Activated naive CD4-positive, alpha-beta T cell treated with anti-CD3 and anti-CD28 coated beads, Interleukin-2, amount 50 U/mL, for 16 hours (primary cell): ENCODE measurements around the gene ST3GAL4.

Experiments
- DNase-seq: peaks from one replicate; pipeline ENCODE4 v3.0.0-alpha.2; 2020

ST3GAL4 gene

DNA sequence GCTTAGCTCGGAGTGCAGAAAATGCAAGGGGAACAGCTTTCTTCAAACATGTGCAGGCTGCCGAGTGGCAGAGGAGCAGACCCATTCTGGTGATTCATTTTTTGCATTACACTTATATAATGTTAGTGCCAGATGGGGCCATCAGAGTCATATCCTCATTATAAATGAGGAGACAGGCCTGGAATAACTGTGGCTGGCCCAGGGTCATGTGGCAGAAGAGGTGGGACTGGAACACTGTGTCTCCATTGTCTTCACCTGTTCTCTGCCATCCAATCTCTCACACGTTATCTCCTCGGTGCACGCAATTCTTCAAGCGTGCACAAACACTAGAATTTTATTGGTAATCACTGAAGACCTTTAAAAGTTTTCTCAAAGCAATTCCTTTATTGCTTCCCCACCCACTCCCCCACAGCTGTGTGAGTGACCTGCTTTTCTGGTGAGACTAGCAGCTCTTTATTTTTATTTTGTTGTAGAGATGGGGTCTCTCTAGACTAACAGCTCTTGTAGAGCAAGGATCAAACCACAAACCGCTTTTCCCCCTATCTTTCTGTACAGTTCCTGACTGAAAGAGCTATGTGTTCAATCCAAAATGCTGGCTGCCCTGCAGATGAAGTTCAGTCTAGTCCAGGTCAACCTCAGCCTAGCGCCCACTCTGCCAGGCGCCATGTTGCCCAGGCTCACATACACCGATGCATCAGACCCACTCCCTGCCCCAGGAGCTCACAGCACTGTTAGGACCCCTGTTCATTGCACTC is 75.3 kb downstream of the ST3GAL4 start:
- no peak for DNase-seq

DNA sequence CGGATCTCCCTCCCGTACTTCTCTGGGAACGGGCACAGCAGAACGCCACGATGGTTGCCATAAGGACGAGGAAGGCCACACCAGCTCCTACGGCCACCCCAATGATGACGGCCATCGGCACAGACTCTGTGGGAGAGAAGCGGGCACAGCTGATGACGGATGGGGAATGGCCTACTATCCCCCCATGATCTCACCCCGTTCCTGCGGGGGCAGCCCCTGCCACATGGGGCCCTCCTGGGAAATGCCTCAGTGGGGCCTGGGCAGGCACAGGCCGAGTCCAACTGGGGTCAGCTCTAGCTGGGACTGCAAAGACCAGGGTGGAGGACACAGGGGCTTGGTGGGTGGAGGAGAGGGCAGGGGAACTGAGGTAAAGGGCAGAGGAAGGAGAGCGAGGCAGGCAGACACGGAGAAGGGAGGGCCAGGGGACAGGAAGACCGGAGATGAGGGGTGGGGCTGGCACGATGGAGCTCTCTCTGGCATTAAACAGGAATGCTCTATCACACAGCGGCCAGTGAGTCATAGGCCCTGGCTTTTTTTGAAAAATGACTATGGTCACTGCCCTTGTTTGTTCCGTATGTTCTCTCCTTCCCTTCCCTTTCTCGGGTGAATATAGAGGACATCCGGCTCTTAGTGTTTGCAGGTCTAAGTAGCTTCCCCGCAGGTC is 76.0 kb downstream of the ST3GAL4 start:
- no peak for DNase-seq

GRCh38 chr11:126432065-126432461 is 76.6 kb downstream of the ST3GAL4 start:
- no peak for DNase-seq

DNA sequence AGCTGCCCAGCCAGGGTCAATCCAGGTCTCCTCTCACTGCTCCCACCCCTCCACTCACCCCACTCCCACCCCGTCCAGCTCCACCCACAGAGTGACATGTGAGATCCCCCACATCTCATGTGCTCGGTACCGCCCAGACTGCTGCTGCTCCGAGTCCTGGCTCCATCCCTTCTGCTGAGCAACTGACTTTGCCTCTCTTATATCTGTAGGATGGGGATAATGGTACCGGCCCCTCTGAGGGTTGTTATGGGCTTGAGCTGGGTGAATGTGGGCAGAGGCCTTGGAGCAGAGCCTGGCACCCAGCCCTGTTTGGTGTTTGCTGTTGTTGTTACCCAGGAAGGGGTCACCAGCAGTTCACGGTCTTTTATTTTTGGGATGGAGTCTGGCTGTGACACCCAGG is 77.0 kb downstream of the ST3GAL4 start:
- no peak for DNase-seq

GRCh38 chr11:126433244-126433846 is 77.9 kb downstream of the ST3GAL4 start:
- DNase-seq: no peak

GRCh38 chr11:126433989-126434949 is 78.8 kb downstream of the ST3GAL4 start:
- DNase-seq: no peak

- DNase-seq: no peak
Measured at GRCh38 chr11:126434950-126435335, 79.5 kb downstream of the ST3GAL4 start.

DNA sequence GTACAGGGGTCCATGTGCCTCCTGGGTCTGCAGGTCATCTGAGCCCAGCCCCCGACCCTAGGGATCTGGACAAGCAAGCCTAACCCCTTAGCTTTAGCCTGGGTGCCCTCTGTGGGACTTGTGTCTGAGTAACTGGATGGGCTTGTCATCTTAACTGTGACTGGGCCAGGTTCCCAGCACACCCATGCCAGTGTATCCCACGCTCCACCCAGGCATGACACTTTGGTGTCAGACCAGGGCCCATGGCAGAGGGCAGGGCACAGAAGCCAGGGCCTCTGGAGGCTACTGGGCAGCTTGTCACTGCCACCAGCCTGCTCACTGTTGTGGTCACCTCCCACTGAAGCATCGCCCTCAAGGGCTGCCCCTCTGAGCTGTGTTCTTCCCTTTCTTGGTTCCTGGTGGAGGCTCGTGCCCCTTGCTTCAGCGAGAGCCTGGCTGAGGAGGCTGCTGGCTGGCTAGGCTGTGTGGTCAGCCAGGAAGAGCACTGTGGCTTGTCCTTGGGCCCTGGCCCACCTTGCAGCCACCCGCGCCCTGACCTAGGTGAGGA is 80.8 kb downstream of the ST3GAL4 start:
- DNase-seq: no peak

- no peak for DNase-seq
Measured at GRCh38 chr11:126437731-126438130, 82.2 kb downstream of the ST3GAL4 start.

DNA sequence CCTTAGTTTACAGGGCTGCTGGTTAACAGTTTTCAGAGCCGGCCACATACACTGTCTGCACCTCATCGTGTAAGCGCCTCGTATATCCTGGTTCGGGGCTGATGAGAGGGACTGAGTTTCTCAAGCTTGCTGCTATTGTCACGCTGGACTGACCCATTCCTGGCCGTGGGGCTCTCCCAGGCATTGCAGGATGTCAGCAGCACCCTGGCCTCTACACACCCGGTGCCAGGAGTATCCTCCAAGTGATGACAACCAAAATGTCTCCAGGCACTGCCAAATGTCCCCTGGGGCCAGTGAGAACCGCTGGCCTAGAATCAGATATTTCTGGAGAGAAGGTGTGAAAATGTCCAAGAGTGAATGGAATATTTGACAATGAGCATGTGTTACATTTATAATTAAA is 82.8 kb downstream of the ST3GAL4 start:
- no peak for DNase-seq

DNA sequence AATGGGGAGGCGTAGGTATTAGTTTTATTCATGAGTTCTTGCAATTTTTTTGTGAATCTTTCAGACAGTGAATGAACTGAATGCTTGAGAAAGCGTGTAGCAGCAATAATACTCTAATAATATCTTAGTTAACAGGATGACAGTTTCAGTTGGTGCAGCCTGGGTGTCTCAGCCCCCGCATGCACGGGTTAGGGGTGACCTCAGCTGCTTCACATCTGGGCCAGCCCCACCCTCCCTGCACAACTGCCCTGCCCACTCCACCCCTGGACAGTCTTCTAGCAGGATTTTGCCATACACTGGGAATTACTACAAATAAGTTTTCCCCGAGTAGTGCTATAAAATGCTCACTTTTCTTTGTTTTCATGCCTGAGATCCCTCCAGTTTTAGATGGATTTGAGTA is 83.2 kb downstream of the ST3GAL4 start:
- DNase-seq: no peak

GRCh38 chr11:126440276-126440675 is 84.8 kb downstream of the ST3GAL4 start:
- no peak for DNase-seq

DNA sequence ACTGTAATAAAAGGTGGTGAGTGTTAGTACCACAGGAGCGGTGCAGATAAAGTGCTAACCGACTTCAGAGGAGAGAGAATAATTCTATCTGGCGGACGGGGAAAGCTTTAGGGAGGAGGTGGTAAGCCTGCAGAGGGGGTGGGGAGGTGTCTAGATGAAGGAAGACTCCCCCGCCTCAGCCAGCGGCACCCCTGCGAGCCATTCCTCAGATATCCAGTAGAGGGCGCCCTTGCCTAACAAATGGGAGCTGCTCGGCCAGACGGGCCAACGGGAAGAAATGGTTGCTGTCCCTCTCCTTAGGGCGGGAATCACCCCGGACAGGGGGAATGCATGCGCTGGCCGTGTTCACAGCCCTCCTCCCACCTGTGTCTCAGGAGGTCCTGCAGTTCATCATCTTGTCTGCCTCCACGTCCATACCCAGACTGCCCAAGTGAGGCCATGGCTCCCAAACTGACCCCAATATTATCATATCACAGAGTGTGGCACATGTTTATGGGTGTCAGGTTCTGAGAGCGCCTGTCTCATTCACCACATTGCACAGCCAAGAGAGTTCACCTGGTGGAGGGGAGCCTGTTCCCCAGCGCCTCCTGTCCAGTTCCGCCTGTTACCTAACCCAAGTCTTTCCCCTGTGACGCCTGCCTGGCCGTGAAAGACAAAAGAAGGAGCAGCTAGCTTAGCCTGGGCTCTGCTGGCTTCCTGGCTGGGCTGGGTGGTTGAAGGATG is 85.5 kb downstream of the ST3GAL4 start:
- peak; percentile 68 for DNase-seq

- no peak for DNase-seq
Measured at GRCh38 chr11:126443120-126443519, 87.6 kb downstream of the ST3GAL4 start.

DNA sequence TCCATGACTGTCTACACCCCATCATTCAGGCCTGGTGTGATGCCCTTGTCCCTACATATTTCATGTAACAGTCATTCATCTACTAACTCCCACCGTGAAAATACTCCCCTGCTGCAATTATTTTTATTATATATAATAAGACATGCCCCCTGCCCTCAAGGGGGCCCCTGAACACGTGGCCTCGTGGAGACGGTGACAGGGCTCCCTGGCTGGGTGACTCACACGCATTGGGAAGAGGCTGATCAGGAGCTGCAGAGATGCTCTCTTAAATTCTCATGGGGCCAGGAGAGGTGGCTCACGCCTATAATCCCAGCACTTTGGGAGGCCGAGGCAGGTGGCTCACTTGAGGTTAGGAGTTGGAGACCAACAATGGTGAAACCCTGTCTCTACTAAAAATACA is 88.6 kb downstream of the ST3GAL4 start:
- DNase-seq: no peak

DNA sequence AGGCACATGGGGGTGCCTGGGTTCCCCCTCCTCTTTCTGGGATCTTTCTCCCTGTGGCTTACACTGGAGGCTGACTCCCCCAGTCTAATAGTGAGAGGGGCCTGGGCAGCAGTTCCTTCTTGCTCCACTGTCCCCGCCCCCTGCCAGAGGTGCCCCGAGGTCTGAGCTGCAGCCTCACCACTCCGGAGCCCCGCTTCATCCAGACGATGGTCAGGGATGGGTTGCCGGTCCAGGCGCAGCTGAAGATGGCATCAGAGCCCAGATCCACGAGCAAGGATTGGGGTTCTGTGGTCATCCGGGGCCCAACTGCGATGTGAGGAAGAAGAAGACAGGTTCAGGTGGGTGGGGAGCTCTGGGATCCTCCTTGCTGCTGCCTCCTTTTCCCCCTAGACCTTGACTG is 91.1 kb downstream of the ST3GAL4 start:
- DNase-seq: no peak

DNA sequence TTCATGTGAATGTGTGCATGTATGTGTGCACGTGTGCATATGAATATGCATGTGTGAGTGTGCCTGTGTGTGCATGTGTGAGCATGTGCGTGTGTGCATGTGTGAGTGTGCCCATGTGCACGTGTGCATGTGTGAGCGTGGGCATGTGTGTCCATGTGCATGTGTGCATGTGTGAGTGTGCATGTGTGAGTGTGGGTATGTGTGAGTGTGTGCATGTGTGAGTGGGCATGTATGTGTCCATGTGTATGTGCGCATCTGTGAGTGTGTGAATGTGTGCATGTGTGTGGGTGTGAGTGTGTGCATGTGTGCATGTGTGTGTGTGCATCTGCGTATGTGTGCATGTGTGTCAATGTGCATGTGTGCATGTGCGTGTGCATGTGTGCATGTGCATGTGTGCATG is 94.7 kb downstream of the ST3GAL4 start:
- DNase-seq: no peak

GRCh38 chr11:126450806-126451205 is 95.3 kb downstream of the ST3GAL4 start:
- DNase-seq: no peak

DNA sequence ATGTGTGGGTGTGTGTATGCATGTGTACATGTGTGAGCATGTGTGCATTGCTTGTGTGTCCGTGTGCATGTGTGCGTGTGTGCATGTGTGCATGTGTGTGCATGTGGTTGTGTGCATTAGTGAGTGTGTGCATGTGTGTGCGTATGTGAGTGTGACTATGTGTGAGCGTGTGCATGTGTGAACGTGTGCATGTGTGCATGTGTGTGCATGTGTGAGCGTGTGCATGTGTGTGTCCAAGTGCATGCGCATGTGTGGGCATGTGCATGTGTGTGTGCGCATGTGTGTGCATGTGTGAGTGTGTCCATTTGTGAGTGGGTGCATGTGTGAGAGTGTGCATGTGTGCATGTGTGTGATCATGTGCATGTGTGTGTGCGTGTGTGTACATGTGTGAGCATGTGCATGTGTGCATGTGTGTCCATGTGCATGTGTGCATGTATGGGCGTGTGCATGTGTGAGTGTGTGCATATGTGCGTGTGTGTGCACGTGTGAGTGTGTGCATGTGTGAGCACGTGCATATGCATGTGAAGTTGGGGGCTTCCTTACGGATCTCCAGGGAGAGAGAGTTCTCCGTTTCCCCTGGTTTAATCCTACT is 95.8 kb downstream of the ST3GAL4 start:
- no peak for DNase-seq

DNA sequence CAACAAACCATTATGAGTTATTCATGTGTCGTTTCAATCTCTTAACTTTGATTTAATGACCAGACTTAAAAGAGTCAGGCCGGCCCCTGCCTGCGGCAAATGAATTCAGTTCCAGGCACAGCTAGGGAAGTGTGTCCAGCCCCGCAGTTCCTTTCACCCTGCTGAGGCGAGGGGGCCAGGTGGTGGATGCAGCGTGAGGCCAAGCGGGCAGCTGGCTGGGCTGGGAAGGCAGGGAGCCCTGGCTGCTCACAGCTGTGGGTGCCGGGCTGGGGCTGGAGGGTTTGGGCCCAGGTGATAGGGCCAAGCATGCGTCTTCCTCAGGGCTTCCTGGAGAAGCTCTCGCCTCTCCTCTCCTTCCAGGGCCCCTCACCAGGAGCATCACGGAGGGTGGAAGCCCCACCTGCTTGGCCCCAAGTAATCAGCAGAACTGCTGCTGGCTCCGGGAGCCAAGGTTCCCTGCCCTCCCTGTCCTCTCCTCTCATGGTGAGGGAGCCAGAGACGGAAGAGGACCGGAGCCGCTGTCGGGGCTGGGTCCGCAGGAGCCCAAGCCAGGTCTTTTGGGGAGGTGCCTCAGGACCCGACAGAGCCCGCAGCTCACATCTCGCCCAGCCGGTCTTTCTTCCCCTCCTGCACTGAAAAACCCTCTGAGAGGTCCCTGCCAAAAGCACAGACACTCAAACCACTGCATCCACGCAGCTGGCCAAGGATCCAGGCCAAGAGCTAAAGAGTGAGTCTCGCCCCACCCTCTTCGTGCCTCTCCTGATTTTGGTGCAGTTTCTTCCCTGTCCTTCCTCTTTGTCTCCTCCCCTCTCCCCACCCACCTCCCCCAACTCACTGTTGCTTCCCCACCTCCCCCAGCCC is 97.0 kb downstream of the ST3GAL4 start:
- no peak for DNase-seq

DNA sequence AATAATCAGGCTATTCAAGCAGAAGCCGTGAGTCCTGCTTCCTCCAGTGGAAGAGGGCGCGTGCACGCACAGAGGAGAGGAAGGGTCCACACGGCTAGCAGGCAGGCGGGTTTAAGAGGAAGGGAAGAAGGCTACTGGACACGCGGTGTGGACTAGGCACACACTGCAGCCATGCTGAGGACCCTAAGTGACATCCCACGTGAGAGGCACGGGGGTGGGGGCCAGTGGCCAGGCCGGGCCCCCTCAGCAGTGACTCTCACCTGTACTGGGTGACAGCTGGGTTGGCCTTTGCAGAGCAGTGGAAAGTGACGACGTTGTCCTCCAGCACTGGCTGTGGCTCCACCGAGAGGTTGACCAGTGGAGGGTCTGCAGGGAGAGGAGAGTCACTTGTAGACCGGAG is 100.6 kb downstream of the ST3GAL4 start:
- no peak for DNase-seq
